PC-3 (cell line): ENCODE measurements around the gene MMGT1.
"Not testable (repeated sequence)": the region's sequence is repeated elsewhere in the genome, so short reads cannot be mapped to it uniquely, and the experiment has no call there.

ENCODE experiments used
- CTCF ChIP-seq: fragments of 300-600 bp; sonication (generic); conservative IDR thresholded peaks from 2 replicates; pipeline ENCODE4 v1.5.1; 2017; ENCODE audit warnings: antibody characterized with exemption, low read depth, mild to moderate bottlenecking, low read length
- EZH2 ChIP-seq: fragments of 300-600 bp; sonication (generic); IDR thresholded peaks from one replicate; pipeline ENCODE4 v1.6.1; 2017; ENCODE audit warnings: antibody characterized with exemption, mild to moderate bottlenecking, low read length; ENCODE audit not compliant: unreplicated experiment
- EZH2phosphoT487 ChIP-seq: fragments of 300-600 bp; sonication (generic); IDR thresholded peaks from 2 replicates; pipeline ENCODE4 v1.6.1; 2018; ENCODE audit warnings: mild to moderate bottlenecking, antibody characterized with exemption, low read length, borderline replicate concordance

GRCh38 chrX:135920516-135920915 lies 53.3 kb downstream of the MMGT1 start:
- TF ChIP-seq CTCF, EZH2, EZH2phosphoT487: not testable (repeated sequence)
